Kidney epithelial cell (primary cell): ENCODE results near the gene PYGO2. TPM values are rescaled to one million over a fixed set of nuclear protein-coding genes. Genes with fewer than 3 reads are reported as not detected.

Experiments used
- DNase-seq: peaks from one replicate; pipeline ENCODE4 v3.0.0-alpha.2; 2010; ENCODE audit warnings: low read depth
- H3K27me3 ChIP-seq: 2 replicates; pipeline ENCODE4 v1.6.0; 2011; ENCODE audit warnings: low read length; ENCODE audit not compliant: control insufficient read depth, insufficient read depth
- H3K36me3 ChIP-seq: 2 replicates; pipeline ENCODE4 v1.5.1; 2011; ENCODE audit warnings: low read length; ENCODE audit not compliant: control insufficient read depth, insufficient read depth
- H3K4me3 ChIP-seq: 2 replicates; pipeline ENCODE4 v1.5.1; 2011; ENCODE audit warnings: low read depth, mild to moderate bottlenecking, control low read depth, low read length
- total RNA-seq: library from RNA; depleted of rRNA; stranded (reverse); fragments of >200 nt; gene quantifications from 2 replicates; pipeline ENCODE4 v1.2.3, GENCODE V29; 2015
- TF ChIP-seq, protein P1 (sequence below): IDR thresholded peaks from 2 replicates; pipeline ENCODE4 v1.5.1; 2011; ENCODE audit warnings: mild to moderate bottlenecking, moderate library complexity, low read length, control low read depth, inconsistent platforms; ENCODE audit not compliant: insufficient read depth, poor library complexity, severe bottlenecking

PYGO2 gene
- total RNA-seq, 1 donor from 2014 or later: 21.2 TPM

DNA sequence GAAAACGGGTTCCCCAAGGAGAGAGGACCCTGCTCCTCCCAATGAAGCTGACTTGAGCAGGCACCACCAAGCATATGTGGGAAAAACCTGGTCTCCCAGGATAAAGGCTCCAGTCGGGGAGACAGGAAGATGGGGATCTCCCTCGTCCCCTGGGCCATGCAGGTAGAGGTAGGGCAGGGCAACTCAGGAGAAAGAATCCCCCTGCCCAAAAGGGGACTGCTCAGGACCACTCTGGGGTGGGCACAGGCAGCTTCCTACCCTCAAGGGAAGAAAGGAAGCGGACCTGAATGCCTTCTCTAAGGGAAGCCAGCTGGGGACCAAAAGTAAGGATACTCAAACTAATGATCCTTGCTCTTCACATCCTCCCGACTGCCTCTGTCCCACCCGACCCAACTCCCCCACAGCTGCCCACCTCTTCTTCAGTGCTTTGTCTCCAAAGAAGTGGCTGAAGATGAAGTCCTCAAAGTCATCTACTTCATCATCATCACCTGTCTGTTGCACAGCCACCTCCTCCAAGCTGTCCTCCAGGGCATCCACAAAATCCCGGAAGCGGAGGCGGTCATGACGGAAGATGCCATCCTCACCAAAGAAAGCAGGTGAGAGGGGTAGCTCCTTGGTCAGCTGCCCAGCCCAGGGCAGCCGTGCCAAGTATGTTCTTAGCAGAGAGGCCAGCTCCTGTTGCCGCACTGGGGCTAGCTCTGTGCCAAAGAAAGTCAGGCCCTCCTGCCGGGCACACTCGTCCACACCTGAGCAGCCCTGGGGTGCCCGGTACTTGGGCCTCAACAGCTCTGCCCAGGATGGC, 16.2 kb downstream of the PYGO2 start:
- H3K27me3 ChIP-seq: no peaks in the 10 kb centered on the region
- TF ChIP-seq, protein P1, sequence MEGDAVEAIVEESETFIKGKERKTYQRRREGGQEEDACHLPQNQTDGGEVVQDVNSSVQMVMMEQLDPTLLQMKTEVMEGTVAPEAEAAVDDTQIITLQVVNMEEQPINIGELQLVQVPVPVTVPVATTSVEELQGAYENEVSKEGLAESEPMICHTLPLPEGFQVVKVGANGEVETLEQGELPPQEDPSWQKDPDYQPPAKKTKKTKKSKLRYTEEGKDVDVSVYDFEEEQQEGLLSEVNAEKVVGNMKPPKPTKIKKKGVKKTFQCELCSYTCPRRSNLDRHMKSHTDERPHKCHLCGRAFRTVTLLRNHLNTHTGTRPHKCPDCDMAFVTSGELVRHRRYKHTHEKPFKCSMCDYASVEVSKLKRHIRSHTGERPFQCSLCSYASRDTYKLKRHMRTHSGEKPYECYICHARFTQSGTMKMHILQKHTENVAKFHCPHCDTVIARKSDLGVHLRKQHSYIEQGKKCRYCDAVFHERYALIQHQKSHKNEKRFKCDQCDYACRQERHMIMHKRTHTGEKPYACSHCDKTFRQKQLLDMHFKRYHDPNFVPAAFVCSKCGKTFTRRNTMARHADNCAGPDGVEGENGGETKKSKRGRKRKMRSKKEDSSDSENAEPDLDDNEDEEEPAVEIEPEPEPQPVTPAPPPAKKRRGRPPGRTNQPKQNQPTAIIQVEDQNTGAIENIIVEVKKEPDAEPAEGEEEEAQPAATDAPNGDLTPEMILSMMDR: no peak

DNA sequence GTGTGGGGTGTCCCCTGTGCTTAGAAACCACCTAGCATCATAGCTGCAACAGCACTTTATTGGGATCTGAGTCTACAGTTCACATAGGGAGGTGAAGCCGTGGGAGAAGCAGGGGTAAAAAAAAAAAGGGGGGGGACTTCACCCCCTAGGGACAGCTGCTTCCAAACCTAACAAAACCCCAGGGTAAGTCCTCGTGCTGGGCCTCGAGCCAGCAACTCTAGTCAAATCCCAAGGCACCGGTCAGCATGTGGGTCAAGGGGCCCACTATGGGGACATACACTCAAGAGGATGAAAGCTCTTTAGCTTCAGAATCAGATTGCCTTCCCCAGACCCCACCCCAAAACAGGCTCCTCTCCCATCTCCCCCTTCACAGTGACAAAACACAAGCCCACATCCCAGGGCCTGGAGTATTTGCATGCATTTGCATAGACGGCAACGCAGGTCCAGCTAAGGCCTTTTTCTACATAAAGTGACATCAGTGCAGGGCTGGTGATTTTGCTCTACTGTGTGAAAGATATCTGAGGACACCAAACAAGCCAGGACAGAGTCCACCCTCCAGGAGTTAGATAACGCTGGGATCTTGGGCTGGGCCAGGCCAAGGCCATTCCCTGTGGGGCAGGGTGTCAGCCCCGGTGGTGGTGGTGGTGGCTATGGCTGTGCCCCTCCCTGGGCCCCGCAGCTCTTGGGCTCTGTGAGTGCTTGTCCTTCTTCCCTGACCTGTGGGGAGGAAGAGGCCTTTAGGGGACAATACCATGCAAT, 17.0 kb downstream of the PYGO2 start:
- Histone ChIP-seq H3K4me3 (no peak overlapping the region), H3K27me3 (no peaks in the 10 kb centered on the region), H3K36me3 (peaks cover 4% of the 10 kb centered on the region)
- no peak for DNase-seq
- TF ChIP-seq, protein P1: no peak

More for the DNA sequence above, 16.2 kb downstream of the PYGO2 start:
- H3K4me3 ChIP-seq: no peak overlapping the region
- DNase-seq: no peak
- peaks cover 4% of the 10 kb centered on the region for H3K36me3 ChIP-seq

DNA sequence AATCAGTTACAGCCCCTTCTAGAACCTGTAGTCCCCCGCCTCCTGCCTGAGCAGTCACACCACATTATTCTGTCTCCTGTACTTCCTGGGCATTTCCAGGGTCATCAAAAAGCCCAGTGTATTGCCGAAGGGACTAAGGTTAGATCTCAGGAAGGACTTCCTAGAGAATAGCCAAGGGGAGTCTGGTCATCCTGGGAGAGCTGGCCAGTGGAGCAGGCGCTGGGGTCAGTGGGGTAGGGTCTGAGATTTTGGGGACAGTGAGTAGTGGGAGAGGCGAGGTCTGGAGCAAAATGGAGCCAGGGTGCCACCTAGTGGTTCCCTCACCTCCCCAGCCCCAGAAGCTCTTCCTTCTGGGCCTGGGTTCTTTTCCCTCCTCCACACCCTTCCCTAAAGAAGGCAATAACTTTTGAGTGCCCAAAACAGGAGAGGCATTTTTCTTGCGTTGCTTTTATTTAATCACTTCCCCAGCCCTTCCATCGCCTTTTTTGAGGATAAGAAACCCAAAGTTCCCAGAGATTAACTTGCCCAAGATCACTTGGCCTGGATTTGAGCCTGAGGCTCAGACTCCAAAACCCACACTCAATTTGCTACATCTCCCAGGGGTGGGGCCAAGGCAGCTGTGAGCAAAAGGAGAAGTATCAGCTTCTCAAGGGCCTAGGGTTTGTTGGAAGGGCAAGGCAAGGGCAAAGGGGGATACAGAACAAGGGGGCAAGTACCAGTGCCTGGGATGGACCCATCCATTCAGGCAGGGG, 17.8 kb downstream of the PYGO2 start:
- DNase-seq: no peak
- H3K4me3 ChIP-seq: no peak overlapping the region
- no peaks in the 10 kb centered on the region for H3K27me3 ChIP-seq
- TF ChIP-seq, protein P1: peak; percentile 88
- H3K36me3 ChIP-seq: peaks cover 4% of the 10 kb centered on the region

DNA sequence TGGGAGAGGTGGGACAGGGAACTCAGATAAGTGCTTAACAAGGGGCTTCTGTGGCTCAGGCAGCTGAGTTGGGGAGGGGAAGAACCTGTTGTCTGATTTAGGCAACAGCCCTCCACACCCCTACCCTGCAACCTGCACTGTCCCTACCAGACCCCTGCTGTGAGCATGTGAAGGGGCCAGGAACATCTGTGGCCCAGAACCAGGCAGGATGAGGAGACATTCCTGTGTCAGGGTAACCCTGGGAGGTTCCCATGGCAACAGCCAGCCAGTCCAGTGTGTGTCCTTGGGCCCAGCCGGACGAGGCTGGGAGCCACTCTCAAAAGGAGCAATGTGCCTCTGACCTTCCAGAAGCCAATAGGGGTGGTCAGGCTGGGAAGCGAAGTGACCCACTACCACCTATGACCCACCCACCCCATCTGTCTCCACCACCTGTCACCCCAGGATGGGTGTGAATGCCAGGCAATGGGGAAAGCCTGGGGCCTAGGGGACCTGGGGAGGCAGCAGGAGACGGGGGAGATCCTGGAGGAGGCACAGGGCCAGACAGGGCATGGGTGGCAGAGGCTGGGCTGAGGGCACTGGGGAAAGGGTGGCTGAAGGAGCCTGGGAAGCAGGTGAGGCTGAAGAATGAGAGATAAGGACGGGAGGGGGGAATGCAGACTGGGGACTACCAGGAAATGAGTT, 20.1 kb downstream of the PYGO2 start:
- Histone ChIP-seq H3K27me3 (no peaks in the 10 kb centered on the region), H3K36me3 (no peaks in the 10 kb centered on the region), H3K4me3 (no peak overlapping the region)
- TF ChIP-seq, protein P1: no peak
- no peak for DNase-seq

DNA sequence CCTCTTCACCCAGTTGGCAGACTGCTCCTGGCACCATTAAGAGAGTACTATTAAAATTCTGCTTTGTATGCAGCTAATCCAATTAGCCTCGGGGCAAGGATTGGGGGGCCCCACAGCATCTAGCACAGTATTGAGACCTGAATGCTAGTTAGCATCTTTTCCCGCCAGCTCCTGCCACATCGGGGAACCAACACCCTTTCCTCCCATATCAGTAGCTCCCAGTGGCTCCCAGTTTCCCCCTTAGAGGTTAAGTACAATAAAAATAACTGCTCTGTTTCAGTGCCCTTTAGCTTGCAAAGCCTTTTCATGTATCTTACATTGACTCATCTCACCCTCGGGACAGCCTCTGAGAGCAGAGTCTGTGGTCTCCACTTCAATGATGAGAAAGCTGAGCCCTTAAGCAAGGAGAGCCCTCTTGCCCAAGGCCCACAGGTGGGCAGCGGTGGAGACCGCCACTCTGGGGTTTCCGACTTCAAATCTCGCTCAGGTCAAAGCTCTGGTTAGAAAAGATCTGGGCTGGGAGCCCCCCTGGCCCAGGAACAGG, 20.9 kb downstream of the PYGO2 start:
- Histone ChIP-seq H3K27me3 (no peaks in the 10 kb centered on the region), H3K4me3 (no peak overlapping the region), H3K36me3 (no peaks in the 10 kb centered on the region)
- TF ChIP-seq, protein P1: no peak
- no peak for DNase-seq
